Measurements from ENCODE around the gene ACER2.

GRCh38 chr9:19464061-19464763 lies 55.4 kb downstream of the ACER2 start:
- TF ChIP-seq CTCF (tag by site-specific recombination; IDR thresholded peaks at IDR 0.05) (no peak), ZNF704 (tag by site-specific recombination; IDR thresholded peaks at IDR 0.05) (no peak), REPIN1 (tag by site-specific recombination; IDR thresholded peaks at IDR 0.05; ENCODE audit: low read depth) (no peak), ZNF707 (tag by site-specific recombination; IDR thresholded peaks at IDR 0.05) (no peak), ZBTB11 (tag by site-specific recombination; conservative IDR thresholded peaks at IDR 0.05; ENCODE audit: low read depth) (no peak), ZNF174 (tag by site-specific recombination; IDR thresholded peaks at IDR 0.05) (no peak), MZF1 (tag by site-specific recombination; IDR thresholded peaks at IDR 0.05; ENCODE audit: borderline replicate concordance) (no peak), ZNF677 (tag by site-specific recombination; IDR thresholded peaks at IDR 0.05) (no peak), BCL6B (tag by site-specific recombination; IDR thresholded peaks at IDR 0.05) (no peak)

Measured in HEK293 (cell line).